GM18502 (cell line): ENCODE measurements around the gene GDPD5.
A peak's percentile ranks its signal among the peaks of the same experiment; 100 is the strongest.

Experiments
- ATAC-seq: cut with Tn5 transposase; IDR thresholded peaks from one replicate; pipeline ENCODE4 v1.9.1; 2021; ENCODE audit warnings: mild to moderate bottlenecking; ENCODE audit not compliant: unreplicated experiment, poor library complexity

The GDPD5 gene

GRCh38 chr11:75537740-75538139, 12.0 kb upstream of the GDPD5 start:
- ATAC-seq = no peak

GRCh38 chr11:75536786-75537641, 11.3 kb upstream of the GDPD5 start:
- ATAC-seq = peak; percentile 90

DNA sequence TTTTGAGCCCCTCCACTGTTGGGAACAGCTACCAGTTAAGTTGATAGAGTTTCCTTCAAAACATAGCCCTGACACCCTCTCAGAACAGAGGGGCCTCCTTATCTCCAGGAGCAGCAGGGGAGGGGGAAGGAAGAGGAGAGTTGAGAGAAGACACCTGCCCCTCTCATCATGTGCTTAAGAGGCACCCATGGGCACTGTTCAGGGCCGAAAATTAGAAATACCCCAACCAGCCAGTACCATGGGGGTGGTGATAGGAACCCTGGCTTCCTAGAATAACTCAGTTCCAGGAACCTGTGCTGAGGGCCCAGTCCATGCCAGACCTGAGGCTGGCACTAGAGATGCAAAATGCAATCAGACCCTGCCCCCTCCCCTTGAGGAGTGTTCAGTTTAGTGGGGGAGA, 9.3 kb upstream of the GDPD5 start:
- no peak for ATAC-seq

GRCh38 chr11:75534259-75535069, 8.7 kb upstream of the GDPD5 start:
- ATAC-seq = no peak

- no peak for ATAC-seq
Measured at GRCh38 chr11:75533896-75534258, 8.1 kb upstream of the GDPD5 start.

DNA sequence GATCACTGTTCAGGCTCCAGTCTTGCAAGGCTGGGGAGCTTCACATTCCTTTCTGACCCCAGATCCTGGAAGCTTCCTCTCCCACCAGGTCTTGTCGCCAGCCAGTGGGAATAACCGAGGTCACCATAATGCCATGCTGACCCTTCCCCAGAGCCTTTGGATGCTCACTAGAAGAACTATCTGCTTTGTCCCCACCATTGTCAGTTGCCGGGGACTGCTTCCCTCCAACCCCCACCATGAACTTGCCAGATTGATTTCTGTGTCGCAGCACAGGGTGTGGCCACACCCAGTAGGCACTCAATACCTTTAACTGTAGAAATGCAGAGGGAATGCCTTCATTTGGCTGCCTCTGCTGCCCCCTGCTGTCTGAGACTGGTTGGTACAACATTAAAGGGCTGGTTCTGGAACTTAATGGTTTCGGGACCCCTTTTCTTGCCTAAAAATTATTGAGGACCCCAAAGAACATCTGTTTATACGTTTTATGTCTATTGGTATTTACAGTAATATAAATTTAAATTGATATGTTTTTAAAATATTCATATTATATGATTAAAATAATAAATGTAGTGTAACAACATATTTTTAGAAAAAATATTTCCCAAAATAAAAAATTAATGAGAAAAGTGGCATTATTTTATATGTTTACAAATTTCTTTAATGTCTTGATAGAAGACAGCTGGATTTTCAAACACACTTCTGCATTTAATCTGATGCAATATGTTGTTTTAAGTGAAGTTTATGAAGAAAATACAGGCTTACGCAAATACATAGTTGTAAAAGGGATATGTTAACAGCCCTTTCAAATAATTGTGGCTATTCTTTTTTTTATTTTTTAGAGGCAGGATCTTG, 6.7 kb upstream of the GDPD5 start:
- no peak for ATAC-seq

DNA sequence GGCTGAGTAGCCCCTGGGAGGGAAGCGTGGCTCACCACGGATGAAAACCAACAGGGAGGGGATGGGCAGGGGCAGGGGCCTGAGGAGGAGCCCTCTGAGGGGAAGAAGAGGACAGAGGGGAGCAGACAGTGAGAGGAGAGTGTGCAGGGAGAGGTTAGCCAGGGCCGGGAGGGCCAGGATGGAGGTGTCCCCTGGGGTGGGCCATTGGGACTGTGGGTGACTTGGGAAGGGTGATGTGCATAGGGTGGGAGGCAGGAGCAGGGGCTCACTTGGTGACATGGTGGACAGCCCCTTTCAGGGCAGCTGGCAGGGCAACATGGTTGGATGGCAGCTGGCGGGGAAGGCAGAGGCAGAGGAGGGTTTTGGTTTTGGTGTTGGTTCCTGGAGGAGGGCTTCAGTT, 5.6 kb upstream of the GDPD5 start:
- no peak for ATAC-seq

DNA sequence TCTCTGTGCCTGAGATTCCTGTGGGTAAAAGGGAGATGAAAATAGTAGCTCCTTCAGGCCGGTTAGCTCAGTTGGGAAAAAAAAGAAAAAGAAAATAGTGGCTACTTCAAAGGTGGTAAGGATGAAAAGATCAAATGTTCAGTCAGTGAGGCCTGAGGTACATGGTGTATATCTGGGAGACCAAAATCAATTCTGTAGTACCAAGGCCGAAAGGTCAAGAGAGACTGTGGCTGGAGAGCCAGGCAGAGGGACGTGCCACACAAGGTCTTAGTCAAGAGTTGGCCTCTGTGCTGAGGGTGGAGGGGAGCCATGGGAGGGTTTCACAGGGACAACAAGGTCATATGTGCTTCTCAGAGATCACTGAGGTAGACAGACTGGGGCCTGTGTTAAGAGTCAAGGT, 4.8 kb upstream of the GDPD5 start:
- no peak for ATAC-seq

GRCh38 chr11:75527938-75528735, 2.4 kb upstream of the GDPD5 start:
- no peak for ATAC-seq

DNA sequence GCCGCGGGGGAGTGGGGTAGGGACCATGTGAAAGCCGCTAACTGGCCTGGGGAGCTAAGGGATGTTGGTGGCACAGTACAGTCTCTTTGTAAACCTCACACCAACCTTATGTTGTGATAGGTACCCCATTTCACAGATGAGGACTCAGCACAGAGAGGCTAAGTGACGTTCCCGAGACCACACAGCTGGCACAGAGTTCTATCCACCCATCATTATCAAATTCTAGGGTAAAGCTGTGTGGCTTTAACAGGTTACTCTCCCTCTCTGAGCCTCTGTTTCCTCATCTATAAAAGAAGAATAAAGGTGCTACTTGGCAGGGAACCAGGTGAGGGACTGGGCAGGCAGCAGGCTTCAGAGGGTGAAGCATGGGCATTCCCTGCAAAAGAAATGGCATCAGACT, 1.4 kb upstream of the GDPD5 start:
- ATAC-seq = no peak

- ATAC-seq = no peak
Measured at GRCh38 chr11:75526192-75526541, 426 bp upstream of the GDPD5 start.

GRCh38 chr11:75524665-75525432, 892 bp downstream of the GDPD5 start:
- no peak for ATAC-seq

DNA sequence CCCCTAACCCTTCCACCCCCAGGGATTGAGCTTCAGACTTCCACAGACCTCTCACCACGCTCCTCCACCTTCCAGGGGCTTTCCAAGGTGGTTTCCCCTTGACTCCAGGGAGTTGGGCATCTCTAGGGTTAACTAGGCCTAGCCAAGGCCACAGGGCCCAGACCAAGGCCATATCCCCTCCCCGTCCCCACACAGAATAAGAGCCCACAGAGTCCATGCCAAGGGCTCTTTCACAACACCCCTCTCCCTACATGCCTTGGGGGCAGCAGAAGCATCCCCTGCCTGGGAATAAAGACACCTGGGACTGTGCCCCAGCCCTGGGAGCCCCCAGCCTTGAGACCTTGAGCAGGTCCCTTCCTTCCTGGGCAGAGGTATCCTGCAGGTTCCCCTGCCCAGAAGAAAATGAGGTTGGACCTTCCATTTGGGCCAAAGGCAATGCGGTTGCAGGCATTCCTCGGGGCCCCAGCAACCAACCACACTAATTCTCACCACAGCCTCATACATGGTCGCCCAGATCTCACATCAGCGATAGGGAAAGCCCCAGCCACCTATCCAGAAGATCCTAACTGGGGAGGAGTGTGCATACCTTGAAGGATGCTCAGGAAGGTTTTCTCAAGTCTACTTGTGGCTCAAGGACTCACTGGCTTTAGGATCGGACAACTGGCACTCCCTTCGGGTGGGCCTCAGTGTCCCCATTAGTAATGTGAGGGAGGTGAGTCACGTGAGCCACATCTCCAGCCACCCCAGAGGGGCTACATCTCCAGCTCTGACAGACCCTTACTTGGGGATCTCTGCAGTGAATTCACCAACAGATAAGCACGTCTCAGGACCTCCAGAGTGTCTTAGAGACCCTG, 1.7 kb downstream of the GDPD5 start:
- no peak for ATAC-seq

DNA sequence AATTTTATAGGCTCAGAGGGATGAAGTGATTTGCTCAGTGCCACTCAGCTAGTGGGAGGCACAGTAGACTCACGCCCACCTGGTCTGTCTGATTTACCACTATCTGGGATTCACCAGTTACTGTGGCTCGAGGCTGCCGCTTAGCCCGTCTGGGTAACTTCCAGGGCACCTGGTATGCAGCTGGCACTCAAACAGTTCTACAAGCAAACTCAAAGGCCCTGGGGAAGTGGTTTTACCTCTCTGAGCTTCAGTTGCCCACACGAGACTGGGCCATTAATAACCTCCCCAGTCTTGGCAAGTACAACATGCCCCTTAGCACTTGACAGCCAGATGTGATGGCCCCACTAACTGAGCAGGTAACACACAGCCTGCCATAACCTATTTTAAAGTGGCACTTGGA, 2.6 kb downstream of the GDPD5 start:
- no peak for ATAC-seq

DNA sequence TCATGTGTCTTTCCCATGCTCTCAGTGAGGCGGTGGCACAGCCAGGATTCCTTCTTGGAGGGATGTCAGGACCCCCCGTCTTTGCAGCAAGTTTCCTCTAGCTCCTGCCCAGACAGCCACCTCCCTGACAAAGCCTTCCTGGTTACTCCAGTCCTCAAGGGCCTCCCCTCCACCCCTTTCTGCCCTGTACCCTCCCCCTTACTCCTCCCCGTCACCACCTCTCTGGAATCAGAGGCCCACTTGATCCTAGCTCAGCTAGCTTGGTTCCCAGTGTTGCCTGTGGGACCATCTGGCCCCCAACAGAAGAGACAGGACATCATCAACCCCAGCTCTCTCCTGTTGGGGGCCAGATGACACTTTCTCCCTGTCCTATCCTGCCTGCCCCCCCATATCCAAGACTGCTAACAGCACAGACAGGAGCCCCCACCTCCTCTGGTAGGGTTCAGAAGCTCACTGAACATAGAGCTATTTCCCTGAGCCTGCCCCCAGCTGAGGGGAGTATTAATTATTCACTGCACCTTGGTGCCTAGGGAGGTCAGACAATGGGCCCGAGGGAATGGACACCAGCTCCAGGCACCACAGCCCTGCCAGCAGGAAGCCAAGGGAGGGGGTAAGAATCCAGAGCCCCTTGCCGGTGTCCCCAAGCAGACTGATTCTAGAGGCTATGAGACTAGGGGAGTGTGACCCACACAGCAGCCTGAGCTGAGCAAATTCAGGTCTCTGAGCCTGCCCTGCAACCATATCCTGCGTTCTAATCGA, 3.3 kb downstream of the GDPD5 start:
- no peak for ATAC-seq

GRCh38 chr11:75520688-75521087, 5.1 kb downstream of the GDPD5 start:
- no peak for ATAC-seq

DNA sequence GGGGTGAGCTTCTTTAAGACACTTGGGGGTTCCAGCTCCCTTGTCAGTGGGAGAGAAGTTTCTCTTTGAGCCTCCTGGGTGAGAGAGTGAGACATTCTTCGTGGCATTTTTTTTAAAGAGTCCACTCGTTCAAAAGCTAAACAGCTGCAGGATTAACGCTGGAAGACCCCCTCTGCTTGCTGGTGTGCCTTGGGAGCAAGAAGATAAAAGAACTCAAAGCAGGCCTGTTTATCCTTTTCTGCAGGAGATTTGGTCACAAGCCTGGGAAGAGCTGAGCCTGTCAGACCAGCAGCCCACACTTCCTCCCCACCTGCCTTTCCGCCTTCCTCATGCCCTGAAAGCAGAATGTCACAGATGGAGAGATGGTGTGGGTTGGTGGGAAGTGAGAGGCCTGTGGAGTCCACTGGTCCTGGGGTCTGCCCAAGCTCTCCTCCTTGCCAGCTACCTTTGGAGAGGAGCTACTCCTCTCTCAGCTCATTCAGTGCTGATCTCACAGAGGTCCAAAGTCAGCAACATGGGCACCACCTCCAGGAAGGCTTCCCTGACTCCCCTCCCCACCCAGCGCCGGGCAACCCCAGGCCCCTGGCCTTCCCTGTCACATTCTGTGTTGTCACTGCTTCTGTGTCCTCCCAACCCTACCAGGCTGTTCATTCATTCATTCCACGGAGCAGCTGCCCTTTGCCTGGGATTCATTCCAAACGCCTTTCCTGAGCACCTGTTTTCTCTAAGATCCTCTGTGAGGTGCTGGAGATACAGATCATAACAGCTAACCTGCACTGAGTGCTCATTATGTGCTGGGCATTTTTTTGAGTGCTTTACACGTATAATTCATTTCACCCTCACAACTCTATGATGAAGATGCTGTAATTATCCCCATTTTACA, 6.7 kb downstream of the GDPD5 start:
- ATAC-seq = no peak
